Hematopoietic multipotent progenitor cell treated with erythropoietin and hydrocortisone succinate and interleukin-3 and kit ligand, for 4 days (in vitro differentiated cells): ENCODE measurements around the gene FAHD2B.
"Not testable (repeated sequence)": the region's sequence is repeated elsewhere in the genome, so short reads cannot be mapped to it uniquely, and the experiment has no call there.

Experiments used
- DNase-seq: peaks from one replicate; pipeline ENCODE4 v3.0.0-alpha.2; 2015

FAHD2B gene

DNA sequence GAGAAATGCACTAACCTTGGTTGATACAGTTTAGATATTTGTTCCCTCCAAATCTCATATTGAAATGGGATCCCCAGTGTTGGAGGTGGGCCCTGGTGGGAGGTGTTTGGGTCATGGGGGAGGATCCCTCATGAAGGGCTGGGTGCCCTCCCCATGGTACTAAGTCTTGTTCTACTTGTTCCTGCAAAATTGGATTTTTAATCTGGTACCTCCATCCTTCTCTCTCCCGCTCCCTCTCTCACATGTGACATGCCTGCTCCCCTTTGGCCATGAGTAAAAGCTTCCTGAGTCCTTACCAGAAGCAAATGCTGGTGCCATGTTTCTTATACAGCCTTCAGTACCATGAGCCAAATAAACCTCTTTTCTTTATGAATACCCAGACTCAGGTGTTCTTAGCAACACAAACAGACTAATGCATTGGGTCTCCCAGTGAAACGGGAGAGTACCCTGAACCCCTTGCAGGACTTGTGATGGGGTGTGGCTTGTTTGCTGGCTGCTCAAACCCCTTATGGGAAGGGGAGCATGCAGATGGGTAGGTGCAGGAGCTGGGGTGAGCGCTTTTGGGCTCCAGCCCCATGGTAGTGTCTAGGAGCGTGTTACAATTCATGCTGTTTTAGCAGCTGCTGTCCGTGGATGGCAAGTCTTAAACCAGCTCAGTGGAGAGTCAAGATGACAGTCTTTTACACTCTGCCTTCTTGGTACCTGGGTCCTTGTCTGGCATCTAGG is 27.2 kb downstream of the FAHD2B start:
- no peak for DNase-seq

DNA sequence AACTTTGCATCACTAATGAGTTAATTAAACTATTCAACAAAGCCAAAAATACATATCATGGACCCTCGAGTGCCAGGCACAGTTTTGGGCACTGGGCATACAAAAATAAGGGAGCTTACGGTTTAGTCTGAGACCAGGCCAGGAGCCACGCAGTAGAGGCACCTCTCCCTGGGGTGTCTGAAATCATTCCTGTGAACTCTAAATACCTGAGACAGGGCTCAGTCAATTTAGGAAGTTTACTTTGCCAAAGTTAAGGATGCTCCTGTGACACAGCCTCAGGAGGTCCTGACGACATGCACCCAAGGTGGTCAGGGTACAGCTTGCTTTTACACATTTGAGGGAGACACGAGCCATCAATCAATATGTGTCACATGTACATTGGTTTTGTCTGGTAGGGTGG is 28.7 kb downstream of the FAHD2B start:
- not testable (repeated sequence) for DNase-seq

DNA sequence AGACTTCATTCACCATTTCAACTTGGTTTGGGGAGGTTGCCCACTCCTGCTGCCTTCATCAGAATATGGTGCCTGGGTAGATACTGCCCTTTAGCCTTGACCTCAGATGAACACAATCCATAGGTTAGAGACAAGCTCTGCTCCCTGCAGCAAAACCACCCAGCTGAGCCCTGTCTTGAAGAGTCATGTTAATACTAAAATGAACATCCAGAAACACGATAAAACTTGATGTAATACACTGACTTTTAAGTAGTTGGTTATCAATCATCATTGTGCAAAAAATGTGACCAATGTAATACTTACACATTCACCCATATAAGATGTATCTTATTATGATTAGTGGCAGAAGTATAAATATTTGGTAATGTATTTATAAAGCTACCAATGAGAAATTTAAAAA is 32.7 kb downstream of the FAHD2B start:
- not testable (repeated sequence) for DNase-seq

DNA sequence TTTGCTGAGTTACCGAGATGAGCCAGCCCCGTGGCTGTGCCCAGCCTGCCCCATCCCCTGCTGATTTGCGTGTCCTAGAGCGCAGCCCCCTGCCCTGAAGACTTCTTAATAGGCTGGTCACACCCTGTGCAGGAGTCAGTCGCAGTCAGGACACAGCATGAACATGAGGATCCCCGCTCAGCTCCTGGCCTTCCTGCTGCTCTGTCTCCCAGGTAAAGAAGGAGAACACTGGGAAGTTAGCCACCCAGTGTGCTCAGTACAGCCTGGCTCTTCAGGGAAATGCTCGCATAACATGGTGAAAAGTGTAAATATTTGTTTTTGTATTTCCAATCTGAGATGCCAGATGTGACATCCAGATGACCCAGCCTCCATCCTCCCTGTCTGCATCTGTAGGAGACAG is 34.9 kb downstream of the FAHD2B start:
- DNase-seq = not testable (repeated sequence)

DNA sequence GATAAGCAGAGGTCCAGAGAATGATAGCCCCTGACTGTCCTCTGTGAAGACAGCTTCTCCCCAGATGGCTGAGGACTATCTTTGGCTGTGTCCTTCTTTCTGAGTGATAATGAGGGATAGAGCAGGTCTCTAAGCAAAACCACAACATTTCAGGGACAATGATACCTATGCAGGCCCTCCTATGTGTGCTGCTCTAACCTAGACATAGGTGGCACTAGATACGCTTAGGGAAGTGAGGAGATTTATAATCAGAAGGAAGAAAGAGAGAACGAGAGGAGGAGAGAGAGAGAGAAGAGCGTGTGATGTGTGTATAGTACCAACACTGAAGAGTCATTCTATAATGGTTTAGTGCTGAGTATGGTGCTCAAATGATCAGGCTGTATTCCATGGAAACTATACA is 38.5 kb downstream of the FAHD2B start:
- DNase-seq = not testable (repeated sequence)

DNA sequence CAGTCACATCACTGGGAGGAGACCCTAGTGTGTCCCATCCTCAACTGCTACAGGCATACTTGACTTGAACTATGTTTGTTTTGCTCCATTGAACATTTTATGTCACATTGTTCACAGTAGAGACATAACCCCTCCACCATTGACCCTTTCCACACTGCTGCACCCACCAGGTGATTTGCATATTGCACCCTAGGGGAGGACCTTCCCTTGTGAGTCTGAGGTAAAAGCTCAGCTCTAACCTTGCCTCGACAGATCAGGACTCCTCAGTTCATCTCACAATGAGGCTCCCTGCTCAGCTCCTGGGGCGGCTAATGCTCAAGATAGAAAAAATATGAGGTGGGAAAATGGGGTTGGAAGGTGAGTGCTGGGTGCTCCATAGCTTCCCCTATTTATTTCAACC is 44.6 kb downstream of the FAHD2B start:
- DNase-seq = not testable (repeated sequence)

DNA sequence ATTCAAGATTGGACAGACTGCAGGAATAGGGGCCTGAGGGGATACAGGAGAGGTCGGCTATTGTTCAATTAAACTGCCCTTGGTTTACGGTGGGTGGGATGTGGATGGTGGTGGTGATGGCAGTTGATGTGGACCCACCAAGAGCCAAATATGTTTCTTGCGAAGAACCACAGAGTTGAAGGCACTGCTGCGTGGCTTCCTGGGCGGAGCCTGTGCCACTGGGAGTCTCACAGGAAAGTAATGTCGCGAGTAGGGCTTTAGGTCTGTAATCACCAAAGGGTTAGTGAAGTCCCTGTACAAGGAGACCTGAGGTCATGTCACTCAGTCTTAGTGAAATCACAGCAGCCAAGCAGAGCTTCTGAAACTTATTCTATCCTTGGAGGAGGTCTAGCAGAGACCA is 46.2 kb downstream of the FAHD2B start:
- DNase-seq = not testable (repeated sequence)

DNA sequence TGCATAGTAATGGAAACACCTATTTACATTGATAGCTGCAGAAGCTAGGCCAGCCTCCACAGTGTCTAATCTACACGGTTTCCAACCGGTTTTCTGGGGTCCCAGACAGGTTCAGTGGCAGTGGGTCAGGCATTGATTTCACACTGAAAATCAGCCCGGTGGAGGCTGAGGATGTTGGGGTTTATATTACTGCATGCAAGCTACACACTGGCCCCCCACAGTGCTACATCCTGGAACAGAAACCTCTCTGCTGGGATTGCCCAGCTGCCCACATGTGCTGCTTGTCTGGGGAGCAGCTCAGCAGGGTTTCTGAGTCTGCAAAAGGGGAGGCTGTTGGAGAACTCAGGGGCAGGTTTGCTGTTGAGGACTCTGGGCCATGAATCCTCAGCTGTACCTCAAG is 48.0 kb downstream of the FAHD2B start:
- DNase-seq = not testable (repeated sequence)

DNA sequence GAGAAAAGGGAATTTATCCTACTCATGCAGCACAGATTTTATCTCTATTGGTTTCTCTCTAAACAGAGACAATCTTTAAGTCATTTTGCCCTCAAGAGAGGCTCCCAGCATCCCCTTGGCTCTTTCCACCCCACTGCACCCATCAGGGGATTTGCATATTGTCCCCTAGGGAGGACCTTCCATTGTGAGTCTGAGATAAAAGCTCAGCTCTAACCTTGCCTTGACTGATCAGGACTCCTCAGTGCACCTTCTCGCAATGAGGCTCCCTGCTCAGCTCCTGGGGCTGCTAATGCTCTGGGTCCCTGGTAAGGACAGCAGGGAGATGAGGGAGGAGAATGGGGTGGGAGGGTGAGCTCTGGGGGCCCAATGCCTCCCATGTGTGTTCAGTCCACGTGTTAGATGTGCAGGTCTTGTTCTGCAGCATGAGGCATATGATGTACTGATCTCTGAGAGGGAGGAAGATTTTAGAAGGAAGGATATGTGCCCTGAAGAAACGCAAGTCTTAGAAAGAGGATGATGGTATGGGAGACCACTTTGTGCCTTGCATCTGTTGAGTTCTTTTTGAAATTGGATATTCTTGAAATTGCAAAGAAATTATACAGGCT is 48.7 kb downstream of the FAHD2B start:
- not testable (repeated sequence) for DNase-seq
